Neural cell (in vitro differentiated cells): ENCODE measurements around the gene DLAT.

ENCODE experiments used
- CTCF ChIP-seq: fragments of 450-650 bp; IDR thresholded peaks from 2 replicates; pipeline ENCODE4 v1.5.1; 2014; ENCODE audit warnings: antibody characterized with exemption, mild to moderate bottlenecking, moderate library complexity; ENCODE audit not compliant: poor library complexity, severe bottlenecking
- EP300 ChIP-seq: fragments of 450-650 bp; conservative IDR thresholded peaks from 2 replicates; pipeline ENCODE4 v1.6.1; 2014; ENCODE audit warnings: antibody characterized with exemption, mild to moderate bottlenecking, moderate library complexity; ENCODE audit not compliant: poor library complexity, severe bottlenecking
- EZH2 ChIP-seq: fragments of 200-600, 300-800 bp; shearing (Covaris generic), sonication (generic); IDR thresholded peaks from 2 replicates; pipeline ENCODE4 v1.6.1; 2014; ENCODE audit warnings: antibody characterized with exemption, low read length, borderline replicate concordance, mild to moderate bottlenecking; ENCODE audit not compliant: insufficient read depth, poor library complexity, severe bottlenecking
- POLR2AphosphoS5 ChIP-seq: IDR thresholded peaks from 2 replicates; pipeline ENCODE4 v1.6.1; 2012
- RAD21 ChIP-seq: fragments of 450-650 bp; conservative IDR thresholded peaks from 2 replicates; pipeline ENCODE4 v1.6.1; 2014; ENCODE audit warnings: antibody characterized with exemption, mild to moderate bottlenecking, moderate library complexity

- TF ChIP-seq EZH2 = no peak
- TF ChIP-seq RAD21 = no peak
- no peak for TF ChIP-seq CTCF
- no peak for TF ChIP-seq POLR2AphosphoS5
- no peak for TF ChIP-seq EP300
These were observed 75.3 kb downstream of the DLAT start for GRCh38 chr11:112100462-112100861.
